ENCODE results near the gene NXN. TPM values are rescaled to one million over a fixed set of nuclear protein-coding genes. Genes with fewer than 3 reads are reported as not detected.
"Not testable (repeated sequence)": the region's sequence is repeated elsewhere in the genome, so short reads cannot be mapped to it uniquely, and the experiment has no call there.

NXN gene
- total RNA-seq, 2 donors from 2014 or later = 2.6 to 16.3 TPM

GRCh38 chr17:876272-876671 lies 103.3 kb downstream of the NXN start:
- Histone ChIP-seq H3K4me3 (no peak overlapping the region), H3K27me3 (no peaks in the 10 kb centered on the region), H3K9ac (ENCODE audit: low read depth in 2 of 2, low read length in 2 of 2) (no peak overlapping the region), H3K9me3 (no peaks in the 10 kb centered on the region), H3K27ac (no peak overlapping the region), H3K36me3 (no peaks in the 10 kb centered on the region), H3K4me1 (no peaks in the 10 kb centered on the region)
- DNase-seq = no peak
- intact Hi-C loops (cut with DNase I) = loop anchor here (10.0 kb wide), 1 partner anchor 99 kb away; the partner anchor contains the start of gene NXN
- TF ChIP-seq CTCF (IDR thresholded peaks at IDR 0.05) = no peak

GRCh38 chr17:874590-874989 lies 105.0 kb downstream of the NXN start:
- not testable (repeated sequence) for DNase-seq; H3K36me3 ChIP-seq; H3K9me3 ChIP-seq; H3K27ac ChIP-seq; H3K4me1 ChIP-seq; H3K27me3 ChIP-seq; H3K9ac ChIP-seq (ENCODE audit: low read depth in 2 of 2, low read length in 2 of 2); H3K4me3 ChIP-seq
- intact Hi-C loops (cut with DNase I) = loop anchor here (10.0 kb wide), 1 partner anchor 100 kb away; the partner anchor contains the start of gene NXN

GRCh38 chr17:872855-873254 lies 106.7 kb downstream of the NXN start:
- Histone ChIP-seq H3K4me3 (no peak overlapping the region), H3K4me1 (no peaks in the 10 kb centered on the region), H3K27me3 (no peaks in the 10 kb centered on the region), H3K9ac (ENCODE audit: low read depth in 2 of 2, low read length in 2 of 2) (no peak overlapping the region), H3K9me3 (no peaks in the 10 kb centered on the region), H3K27ac (no peak overlapping the region), H3K36me3 (no peaks in the 10 kb centered on the region)
- intact Hi-C loops (cut with DNase I) = loop anchor here (10.0 kb wide), 1 partner anchor 102 kb away; the partner anchor contains the start of gene NXN
- no peak for TF ChIP-seq CTCF (IDR thresholded peaks at IDR 0.05)
- DNase-seq = no peak

- H3K27ac ChIP-seq = no peak overlapping the region
These were observed 107.6 kb downstream of the NXN start for GRCh38 chr17:871751-872519.

GRCh38 chr17:869567-870525 lies 109.7 kb downstream of the NXN start:
- H3K4me3 ChIP-seq = no peak overlapping the region
- H3K9me3 ChIP-seq = no peaks in the 10 kb centered on the region
- intact Hi-C loops (cut with DNase I) = loop anchor here (10.0 kb wide), 1 partner anchor 105 kb away; the partner anchor contains the start of gene NXN
- H3K36me3 ChIP-seq = no peaks in the 10 kb centered on the region
- H3K27ac ChIP-seq = peak overlapping the region; percentile 61
- no peak for TF ChIP-seq CTCF (IDR thresholded peaks at IDR 0.05)
- no peaks in the 10 kb centered on the region for H3K4me1 ChIP-seq
- DNase-seq = no peak
- H3K27me3 ChIP-seq = no peaks in the 10 kb centered on the region
- H3K9ac ChIP-seq (ENCODE audit: low read depth in 2 of 2, low read length in 2 of 2) = peak overlapping the region in 1 of 2 donors; percentile 9

More at GRCh38 chr17:871751-872519, 107.6 kb downstream of the NXN start:
- H3K4me3 ChIP-seq = no peak overlapping the region
- H3K9ac ChIP-seq (ENCODE audit: low read depth in 2 of 2, low read length in 2 of 2) = no peak overlapping the region
- intact Hi-C loops (cut with DNase I) = loop anchor here (10.0 kb wide), 1 partner anchor 103 kb away; the partner anchor contains the start of gene NXN
- no peak for DNase-seq
- no peaks in the 10 kb centered on the region for H3K4me1 ChIP-seq
- no peak for TF ChIP-seq CTCF (IDR thresholded peaks at IDR 0.05)
- H3K9me3 ChIP-seq = no peaks in the 10 kb centered on the region
- H3K27me3 ChIP-seq = no peaks in the 10 kb centered on the region
- no peaks in the 10 kb centered on the region for H3K36me3 ChIP-seq
